Superior temporal gyrus (tissue), 1 donor: ENCODE data around the gene CYP2E1.
"Not testable (repeated sequence)": the region's sequence is repeated elsewhere in the genome, so short reads cannot be mapped to it uniquely, and the experiment has no call there.

Source experiments
- DNase-seq: peaks from one replicate; pipeline ENCODE4 v3.0.0-alpha.2; 2016; ENCODE audit errors: extremely low spot score

Gene CYP2E1

DNA sequence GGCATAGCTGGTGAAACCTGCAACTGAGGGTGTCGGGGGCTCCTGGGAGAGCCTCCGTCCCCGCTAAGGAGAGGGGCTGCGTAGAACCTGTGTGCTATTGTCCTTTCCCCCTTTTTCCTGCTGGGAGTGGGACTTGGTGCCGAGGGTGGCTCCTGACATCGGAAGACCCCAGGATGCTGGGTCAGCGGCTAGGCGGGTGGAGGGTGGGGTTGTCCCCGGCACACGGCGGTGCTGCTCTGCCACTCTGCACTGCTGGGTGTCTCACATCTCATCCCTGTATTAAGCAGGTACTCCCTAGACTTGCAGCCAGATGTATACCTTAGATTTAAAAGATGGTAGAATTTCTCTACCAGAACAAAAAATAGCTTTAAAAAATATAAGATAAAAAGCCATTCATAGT is 44.9 kb downstream of the CYP2E1 start:
- DNase-seq = not testable (repeated sequence)

DNA sequence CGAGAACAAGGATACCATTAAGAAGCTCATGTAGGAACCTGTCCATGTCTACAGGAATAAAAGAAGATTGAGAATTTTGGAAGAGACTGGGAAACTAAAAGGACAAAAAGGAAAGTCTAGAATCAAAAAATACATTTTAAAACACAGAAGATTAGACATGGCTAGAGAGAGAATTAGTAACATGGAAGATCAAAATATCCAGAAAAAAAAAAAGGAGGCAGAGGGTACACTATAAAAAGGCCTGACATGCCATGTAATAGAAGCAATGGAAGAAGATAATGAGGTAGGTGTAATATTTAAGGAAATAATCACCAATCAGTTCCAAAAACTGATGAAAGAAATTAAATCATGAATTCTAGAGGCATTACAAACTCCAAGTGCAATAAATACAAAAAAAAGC is 46.3 kb downstream of the CYP2E1 start:
- not testable (repeated sequence) for DNase-seq

DNA sequence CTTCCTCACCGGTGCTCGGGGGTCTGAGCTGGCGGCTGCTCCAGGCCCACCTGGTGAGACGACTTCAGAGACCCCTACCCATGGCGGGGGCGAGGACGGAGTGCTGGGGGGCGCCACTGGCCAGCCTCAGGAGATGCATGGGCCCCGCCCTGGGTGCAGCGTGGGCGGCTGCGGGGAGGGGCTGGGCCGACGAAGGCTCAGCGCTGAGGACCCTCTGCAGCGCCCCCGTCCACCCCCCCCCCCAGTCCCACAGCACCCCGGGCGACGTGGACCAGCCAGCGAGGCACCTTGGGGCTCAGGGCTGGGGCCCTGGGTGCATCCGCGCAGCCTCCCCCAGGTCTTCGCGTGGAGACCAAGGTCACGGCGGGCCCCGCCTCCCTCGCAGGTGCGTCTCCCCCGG is 49.9 kb downstream of the CYP2E1 start:
- not testable (repeated sequence) for DNase-seq
